NCI-H1436 treated with DMSO at 0.1 percent for 48 hours (cell line): ENCODE data around the gene DRC1.

Experiments
- DNase-seq: peaks from one replicate; lab custom pipeline; 2025; lab: John Stamatoyannopoulos, UW

The DRC1 gene

GRCh38 chr2:26448651-26449050, 46.9 kb downstream of the DRC1 start:
- no peak for DNase-seq

- DNase-seq, result no peak
These were observed 47.7 kb downstream of the DRC1 start for GRCh38 chr2:26449278-26450030.

- DNase-seq, result no peak
These were observed 48.4 kb downstream of the DRC1 start for GRCh38 chr2:26450031-26450635.

- DNase-seq, result no peak
These were observed 50.0 kb downstream of the DRC1 start for GRCh38 chr2:26451700-26452099.

GRCh38 chr2:26453421-26454329, 52.0 kb downstream of the DRC1 start:
- no peak for DNase-seq

- DNase-seq, result no peak
These were observed 52.9 kb downstream of the DRC1 start for GRCh38 chr2:26454561-26455001.

GRCh38 chr2:26455037-26455669, 53.4 kb downstream of the DRC1 start:
- DNase-seq, result no peak

GRCh38 chr2:26455670-26456439, 54.1 kb downstream of the DRC1 start:
- DNase-seq, result no peak

GRCh38 chr2:26456440-26457250, 54.9 kb downstream of the DRC1 start:
- no peak for DNase-seq

GRCh38 chr2:26457251-26457666, 55.5 kb downstream of the DRC1 start:
- no peak for DNase-seq

GRCh38 chr2:26457695-26458364, 56.1 kb downstream of the DRC1 start:
- no peak for DNase-seq

GRCh38 chr2:26458365-26459042, 56.8 kb downstream of the DRC1 start:
- DNase-seq, result no peak

GRCh38 chr2:26459991-26460612, 58.4 kb downstream of the DRC1 start:
- no peak for DNase-seq

- no peak for DNase-seq
These were observed 58.9 kb downstream of the DRC1 start for GRCh38 chr2:26460613-26461031.

- DNase-seq, result no peak
These were observed 59.9 kb downstream of the DRC1 start for GRCh38 chr2:26461601-26462023.

- no peak for DNase-seq
These were observed 60.4 kb downstream of the DRC1 start for GRCh38 chr2:26462100-26462499.

GRCh38 chr2:26462511-26463243, 61.0 kb downstream of the DRC1 start:
- peak; percentile 24 for DNase-seq
